OCI-LY7 (cell line): Measurements from ENCODE around the gene TCTN1. TPM values are rescaled to one million over a fixed set of nuclear protein-coding genes. Genes with fewer than 3 reads are reported as not detected.

Experiments
- Bru-seq: library from RNA; stranded (reverse); fragments of 400-500 nt; gene quantifications from one replicate; lab custom pipeline; 2021; lab: Mats Ljungman, UMichigan
- BruChase-seq, 2 experiments: library from RNA; stranded (reverse); fragments of 400-500 nt; gene quantifications; one replicate each; lab custom pipeline; 2021; lab: Mats Ljungman, UMichigan
- BruUV-seq: library from RNA; stranded (reverse); fragments of 400-500 nt; replicated peaks from 2 replicates; lab custom pipeline; 2021; lab: Mats Ljungman, UMichigan
- CTCF ChIA-PET: fragments of 300-600 bp; sonication (Branson Sonifier 250); formaldehyde crosslinking; loops from one replicate; lab custom pipeline; 2022; ENCODE audit warnings: antibody characterized with exemption; ENCODE audit not compliant: unreplicated experiment; lab: Charles Lee
- POLR2A ChIA-PET: fragments of 300-600 bp; sonication (Branson Sonifier 250); formaldehyde crosslinking; loops from one replicate; lab custom pipeline; 2022; ENCODE audit warnings: antibody characterized with exemption; lab: Charles Lee
- DNase-seq: peaks from one replicate; pipeline ENCODE4 v3.0.0-alpha.2; 2015; ENCODE audit warnings: low spot score
- H2AFZ ChIP-seq: fragments of 200-600 bp; sonication (generic), shearing (Covaris generic); 2 replicates; pipeline ENCODE4 v1.6.1; 2014; ENCODE audit warnings: mild to moderate bottlenecking, antibody characterized with exemption, low read length, moderate library complexity
- H3K27ac ChIP-seq: fragments of 200-600 bp; sonication (generic); 2 replicates; pipeline ENCODE4 v1.5.1; 2014; ENCODE audit warnings: mixed run types, low read depth, mild to moderate bottlenecking, moderate library complexity, low read length, inconsistent platforms; ENCODE audit not compliant: poor library complexity, severe bottlenecking
- H3K36me3 ChIP-seq: fragments of 200-600 bp; sonication (generic); 2 replicates; pipeline ENCODE4 v1.6.1; 2014; ENCODE audit warnings: mild to moderate bottlenecking, antibody characterized with exemption, low read length, moderate library complexity, mixed read lengths; ENCODE audit not compliant: insufficient read depth
- H3K4me1 ChIP-seq: fragments of 200-600 bp; sonication (generic); 2 replicates; pipeline ENCODE4 v1.5.1; 2014; ENCODE audit warnings: mild to moderate bottlenecking, low read length; ENCODE audit not compliant: insufficient read depth, poor library complexity, severe bottlenecking
- H3K4me2 ChIP-seq: fragments of 200-600 bp; sonication (generic); 2 replicates; pipeline ENCODE4 v1.6.1; 2014; ENCODE audit warnings: mild to moderate bottlenecking, low read length
- H3K4me3 ChIP-seq: fragments of 200-600 bp; sonication (generic); 2 replicates; pipeline ENCODE4 v1.5.1; 2014; ENCODE audit warnings: mild to moderate bottlenecking, low read depth, low read length; ENCODE audit not compliant: poor library complexity, severe bottlenecking
- H3K79me2 ChIP-seq: fragments of 200-600 bp; sonication (generic); 2 replicates; pipeline ENCODE4 v1.6.1; 2016; ENCODE audit warnings: low read depth, mild to moderate bottlenecking, low read length, moderate library complexity, mixed read lengths; ENCODE audit not compliant: insufficient read depth
- H3K9me2 ChIP-seq: fragments of 200-600 bp; sonication (generic); 2 replicates; pipeline ENCODE4 v1.6.1; 2016; ENCODE audit warnings: mild to moderate bottlenecking, low read length, mixed read lengths; ENCODE audit not compliant: insufficient read depth
- H3K9me3 ChIP-seq: fragments of 200-600 bp; sonication (generic); 2 replicates; pipeline ENCODE4 v1.6.1; 2014; ENCODE audit warnings: mild to moderate bottlenecking, mixed run types, low read length, mixed read lengths
- H4K20me1 ChIP-seq: fragments of 200-600 bp; sonication (generic); 2 replicates; pipeline ENCODE4 v1.6.1; 2014; ENCODE audit warnings: mild to moderate bottlenecking, antibody characterized with exemption, low read length, moderate library complexity, mixed read lengths; ENCODE audit not compliant: insufficient read depth
- CTCF ChIP-seq: fragments of 200-600 bp; sonication (generic); conservative IDR thresholded peaks from 2 replicates; pipeline ENCODE4 v1.5.1; 2014; ENCODE audit warnings: mild to moderate bottlenecking, antibody characterized with exemption, low read length, moderate library complexity, mixed read lengths
- EZH2phosphoT487 ChIP-seq: fragments of 200-600 bp; sonication (generic); IDR thresholded peaks from 2 replicates; pipeline ENCODE4 v1.6.1; 2018; ENCODE audit warnings: low read depth, borderline replicate concordance, mild to moderate bottlenecking, mixed run types, antibody characterized with exemption, low read length, moderate library complexity, mixed read lengths
- intact Hi-C: fragments of 100-400 bp; cut with micrococcal nuclease; formaldehyde crosslinking; loops from one replicate; pipeline ENCODE4 v1.10.0; 2022; ENCODE audit not compliant: unreplicated experiment
- long read RNA-seq: library from polyadenylated mRNA; stranded (forward); transcript quantifications from one replicate; pipeline ENCODE4 v2.0.0, GENCODE V29; 2022
- total RNA-seq, 2 experiments: library from RNA; depleted of rRNA in 1 of 2; stranded (reverse); fragments of >200 nt in 1 of 2; shearing (Covaris generic) in 1 of 2; gene quantifications; 2 replicates each; pipeline ENCODE4 v1.2.3, GENCODE V29; 2014 to 2022

Gene TCTN1
- total RNA-seq (2014; rRNA removed; shearing (Covaris generic)) (4.0 and 8.7 TPM in 2 replicates), total RNA-seq (2022) (19.9 and 21.0 TPM in 2 replicates), Bru-seq, nascent RNA (percentile 45 among the genes with signal in this experiment), BruChase-seq, experiment 1, labeled RNA remaining after a 6-hour chase (percentile 50 among the genes with signal in this experiment), BruChase-seq, experiment 2, labeled RNA remaining after a 2-hour chase (percentile 46 among the genes with signal in this experiment)
- long read RNA-seq, partial matches to known transcripts = 1 of 4 reads
- long read RNA-seq, other reads (novel, unspliced or antisense) = 1 of 4 reads

GRCh38 chr12:110613771-110614684 lies at the start of gene TCTN1:
TCTN1 (plus strand) TSS chr12:110614129; CDS start chr12:110614183, 54 bp downstream.
- H3K9me3 ChIP-seq = no peaks in the 10 kb centered on the region
- no peak for TF ChIP-seq EZH2phosphoT487
- TF ChIP-seq CTCF = no peak
- H3K4me2 ChIP-seq = peak within 1 kb of the TSS; percentile 92
- CTCF ChIA-PET = interaction anchor here (0.6 to 1.0 kb wide), 2 partner anchors 18 to 56 kb away, joined by 3 to 4 read pairs; no protein-coding TSS in a partner anchor
- intact Hi-C loops = no loop called here
- no peaks in the 10 kb centered on the region for H3K36me3 ChIP-seq
- POLR2A ChIA-PET = interaction anchor here (0.7 to 3.2 kb wide), 14 partner anchors 8 to 148 kb away, joined by 3 to 20 read pairs (median 4); partner anchors contain the start of gene FAM216A
- H3K9me2 ChIP-seq = no peaks in the 10 kb centered on the region
- peak within 1 kb of the TSS; percentile 20 for H3K27ac ChIP-seq
- H4K20me1 ChIP-seq = no peaks in the 10 kb centered on the region
- H2AFZ ChIP-seq = peak within 1 kb of the TSS; percentile 88
- no peaks in the 10 kb centered on the region for H3K79me2 ChIP-seq
- H3K4me3 ChIP-seq = peak within 1 kb of the TSS; percentile 73
- H3K4me1 ChIP-seq = peaks cover 58% of the 10 kb centered on the region
- DNase-seq = peak; percentile 95
- no TSS peak for BruUV-seq

- Histone ChIP-seq H3K9me3 (peaks cover 9% of the 10 kb centered on the region), H4K20me1 (peaks cover 13% of the 10 kb centered on the region; the same call in 1 of the 2 replicates), H3K4me3 (no peak overlapping the region), H2AFZ (no peak overlapping the region), H3K4me2 (no peak overlapping the region), H3K4me1 (peaks cover 50% of the 10 kb centered on the region), H3K79me2 (peaks cover 99% of the 10 kb centered on the region), H3K9me2 (no peaks in the 10 kb centered on the region), H3K36me3 (peaks cover 21% of the 10 kb centered on the region), H3K27ac (no peak overlapping the region)
- no TSS peak for BruUV-seq
- intact Hi-C loops = no loop called here
- DNase-seq = no peak
- CTCF ChIA-PET = no interaction called here
- TF ChIP-seq EZH2phosphoT487 = no peak
- TF ChIP-seq CTCF = no peak
- POLR2A ChIA-PET = no interaction called here
These were observed 49.4 kb upstream of the TCTN1 start for GRCh38 chr12:110564471-110564991.
